ENCODE data around the gene VAV3. TPM values are rescaled to one million over a fixed set of nuclear protein-coding genes. Genes with fewer than 3 reads are reported as not detected.

VAV3 gene
- 0.09 TPM in 1 of 2 replicates, not detected in the other for total RNA-seq (ENCODE audit: low replicate concordance)

- peak within 1 kb of the TSS; percentile 48 for H3K4me3 ChIP-seq (ENCODE audit: low read depth, low read length)
- TF ChIP-seq CTCF (IDR thresholded peaks at IDR 0.05; ENCODE audit: insufficient read depth, low read length): peak; percentile 10
- DNase-seq (ENCODE audit: low read depth): peak; percentile 30
Measured at GRCh38 chr1:107965110-107965991, at the start of gene VAV3. Gene VAV3, minus strand, starts transcription at chr1:107965180. Its CDS starts 311 bp downstream, at chr1:107964869.

GRCh38 chr1:108012553-108012952 is 47.6 kb upstream of the VAV3 start:
- no peak for DNase-seq (ENCODE audit: low read depth)
- no peak overlapping the region for H3K4me3 ChIP-seq (ENCODE audit: low read depth, low read length)
- TF ChIP-seq CTCF (IDR thresholded peaks at IDR 0.05; ENCODE audit: insufficient read depth, low read length): no peak

GRCh38 chr1:108011295-108011694 is 46.3 kb upstream of the VAV3 start:
- DNase-seq (ENCODE audit: low read depth): no peak
- no peak for TF ChIP-seq CTCF (IDR thresholded peaks at IDR 0.05; ENCODE audit: insufficient read depth, low read length)
- no peak overlapping the region for H3K4me3 ChIP-seq (ENCODE audit: low read depth, low read length)

GRCh38 chr1:108010581-108010980 is 45.6 kb upstream of the VAV3 start:
- no peak for DNase-seq (ENCODE audit: low read depth)
- no peak overlapping the region for H3K4me3 ChIP-seq (ENCODE audit: low read depth, low read length)
- no peak for TF ChIP-seq CTCF (IDR thresholded peaks at IDR 0.05; ENCODE audit: insufficient read depth, low read length)

GRCh38 chr1:108009603-108010195 is 44.7 kb upstream of the VAV3 start:
- H3K4me3 ChIP-seq (ENCODE audit: low read depth, low read length): no peak overlapping the region
- DNase-seq (ENCODE audit: low read depth): peak; percentile 56
- no peak for TF ChIP-seq CTCF (IDR thresholded peaks at IDR 0.05; ENCODE audit: insufficient read depth, low read length)

GRCh38 chr1:108007531-108007930 is 42.6 kb upstream of the VAV3 start:
- TF ChIP-seq CTCF (IDR thresholded peaks at IDR 0.05; ENCODE audit: insufficient read depth, low read length): no peak
- no peak for DNase-seq (ENCODE audit: low read depth)
- H3K4me3 ChIP-seq (ENCODE audit: low read depth, low read length): no peak overlapping the region
